ENCODE measurements around the gene RAB27B.

RAB27B gene

DNA sequence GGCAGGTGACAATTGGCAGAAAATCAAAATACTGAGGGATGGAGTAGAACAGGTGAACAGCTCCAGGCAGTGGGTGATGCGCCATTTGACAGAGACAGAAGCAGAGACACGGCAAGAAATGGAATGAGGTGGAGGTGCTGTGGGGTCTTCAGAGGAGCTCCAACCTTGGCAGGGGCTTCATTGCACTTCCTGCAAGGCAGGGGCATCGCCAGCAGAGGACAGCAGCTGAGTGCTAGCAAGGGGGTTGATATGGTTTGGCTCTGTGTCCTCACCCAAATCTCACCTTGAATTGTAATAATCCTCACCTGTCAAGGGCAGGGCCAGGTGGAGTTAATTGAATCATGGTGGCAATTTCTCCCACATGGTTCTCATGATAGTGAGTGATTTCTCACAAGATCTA lies 88.2 kb downstream of the RAB27B start:
- DNase-seq, result no peak

DNA sequence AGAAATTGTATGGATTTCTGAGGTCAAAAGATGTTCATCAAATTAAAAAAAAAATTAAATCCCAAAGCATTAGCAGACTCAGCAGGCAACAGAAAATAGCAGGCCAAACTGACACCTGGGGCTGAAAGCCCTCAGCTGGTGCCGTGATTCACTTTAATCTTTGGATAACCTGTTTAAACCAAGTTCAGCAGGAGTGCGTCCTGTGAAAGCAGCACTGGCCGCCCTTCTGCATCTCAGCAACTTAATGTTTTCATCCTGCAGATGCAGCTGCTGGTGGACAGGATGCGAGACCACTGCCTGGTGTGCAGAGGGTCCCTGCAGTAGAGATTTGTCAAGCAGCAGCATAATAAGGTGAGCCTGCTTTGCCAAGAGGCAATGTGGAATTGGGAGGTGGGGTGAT lies 89.8 kb downstream of the RAB27B start:
- no peak for DNase-seq

GRCh38 chr18:54919412-54919811 lies 91.1 kb downstream of the RAB27B start:
- no peak for DNase-seq

DNA sequence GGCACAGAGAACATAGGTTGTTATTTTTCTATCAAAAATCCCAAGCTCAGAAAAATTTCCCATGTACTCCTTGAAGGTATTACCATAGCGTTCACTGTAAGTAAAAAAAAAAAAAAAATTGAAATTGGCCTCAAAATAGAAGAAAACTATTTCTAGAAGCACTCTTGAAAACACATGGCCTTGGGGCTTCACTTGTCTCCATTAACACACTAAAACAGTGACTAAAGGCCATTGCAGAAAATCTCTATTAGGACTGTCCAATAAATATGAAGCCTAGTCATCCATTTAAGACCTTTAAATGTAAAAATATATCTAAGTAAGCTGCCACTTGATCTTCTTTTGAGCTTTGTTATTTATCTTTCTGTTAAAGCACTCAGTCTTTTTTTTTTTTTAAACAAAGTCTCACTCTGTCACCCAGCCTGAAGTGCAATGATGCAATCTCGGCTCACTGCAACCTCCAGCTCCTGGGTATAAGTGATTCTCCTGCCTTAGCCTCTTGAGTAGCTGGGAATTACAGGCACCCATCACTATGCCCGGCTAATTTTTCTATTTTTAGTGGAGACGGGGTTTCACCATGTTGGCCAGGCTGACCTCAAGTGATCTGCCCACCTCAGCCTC lies 95.2 kb downstream of the RAB27B start:
- DNase-seq, result no peak

DNA sequence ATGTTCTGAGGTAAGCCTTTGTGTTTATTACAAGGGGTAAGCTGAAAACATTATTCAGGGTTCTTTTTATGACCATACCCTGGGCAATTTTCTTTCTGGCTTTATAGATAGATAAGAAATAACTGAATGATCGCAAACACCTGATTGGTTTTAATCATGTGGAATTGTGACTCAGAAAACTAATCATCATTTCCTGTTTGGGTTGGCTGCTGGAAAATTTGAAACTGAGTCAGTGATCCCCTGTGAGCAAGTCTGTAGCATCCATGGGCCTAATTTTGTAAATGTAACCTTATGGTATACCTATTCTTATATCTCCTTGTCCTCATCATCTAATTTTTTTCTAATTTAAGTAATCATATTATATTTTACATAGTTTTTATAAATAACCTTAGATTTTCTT lies 96.7 kb downstream of the RAB27B start:
- no peak for DNase-seq

DNA sequence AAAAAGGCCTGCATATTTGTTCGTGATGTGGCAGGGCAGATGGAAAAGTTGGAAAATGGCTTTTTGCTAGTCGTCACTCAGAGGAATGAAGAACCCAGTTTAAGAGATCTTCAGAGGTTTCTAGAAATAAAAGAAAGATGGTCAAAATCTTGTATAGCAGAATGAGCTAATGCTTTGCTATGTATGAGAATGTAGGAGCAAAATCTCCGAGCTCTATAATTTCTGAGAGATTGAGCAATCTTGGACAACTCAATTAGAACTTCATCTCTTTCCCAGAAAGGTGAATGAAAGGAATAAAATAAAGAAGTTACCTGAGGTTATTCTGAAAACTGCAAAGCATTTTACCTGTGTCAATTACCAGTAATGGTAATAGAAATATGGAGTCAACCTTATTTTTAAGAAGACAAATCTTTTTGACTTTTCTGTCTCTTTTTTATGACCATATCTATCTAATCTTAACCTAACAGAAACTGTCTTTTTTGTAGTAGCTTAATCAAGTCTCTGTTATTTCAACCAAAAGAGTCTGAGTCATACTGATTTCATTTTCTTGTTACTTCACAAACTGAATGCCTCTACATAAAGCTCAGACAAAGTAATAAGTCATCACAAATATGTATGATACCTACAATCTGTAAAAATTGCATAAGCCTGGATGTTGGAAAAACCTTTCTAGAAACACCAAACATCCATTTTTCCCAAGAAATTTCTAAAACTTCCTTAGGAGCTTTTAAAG lies 98.5 kb downstream of the RAB27B start:
- DNase-seq, result no peak

DNA sequence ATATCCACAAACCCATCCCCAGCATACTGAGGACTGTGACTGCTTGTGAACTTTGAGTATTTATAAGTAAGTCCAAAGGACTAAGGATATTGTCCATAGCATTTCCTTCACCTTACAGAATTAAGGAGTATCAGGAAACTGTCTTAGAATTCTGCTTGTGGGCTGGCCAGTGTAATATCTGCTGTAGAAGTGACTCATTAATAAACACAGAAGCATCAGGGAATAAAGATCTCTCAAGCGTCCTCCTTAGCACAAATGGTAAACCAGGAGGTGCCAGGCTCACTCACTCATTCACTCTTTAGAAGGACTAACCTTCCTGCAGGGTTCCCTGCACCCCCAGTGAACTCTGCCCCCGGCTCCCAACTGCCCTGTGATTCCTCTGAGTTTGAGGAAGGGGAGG lies 100.0 kb downstream of the RAB27B start:
- no peak for DNase-seq

- DNase-seq, result no peak
Observed at GRCh38 chr18:54931152-54931551, 102.9 kb downstream of the RAB27B start.

GRCh38 chr18:54932472-54932871 lies 104.2 kb downstream of the RAB27B start:
- no peak for DNase-seq

DNA sequence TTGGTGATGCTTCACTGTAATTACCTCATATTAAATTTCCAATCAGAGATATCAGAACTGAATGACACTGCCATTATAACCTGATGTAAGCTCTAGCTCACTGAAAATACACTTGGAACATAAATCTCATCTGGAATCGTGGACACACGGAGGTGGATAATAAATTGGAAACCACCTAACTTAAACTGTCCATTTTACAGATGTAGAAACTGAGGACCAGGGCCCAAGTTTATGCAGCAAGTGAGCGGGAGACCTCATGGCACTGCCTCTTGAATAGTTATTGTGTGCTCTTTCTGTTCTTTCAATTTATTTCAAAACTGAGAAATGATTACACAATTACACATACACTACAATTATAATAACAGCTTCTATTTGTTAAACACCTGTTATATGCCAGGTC lies 110.2 kb downstream of the RAB27B start:
- DNase-seq, result no peak

DNA sequence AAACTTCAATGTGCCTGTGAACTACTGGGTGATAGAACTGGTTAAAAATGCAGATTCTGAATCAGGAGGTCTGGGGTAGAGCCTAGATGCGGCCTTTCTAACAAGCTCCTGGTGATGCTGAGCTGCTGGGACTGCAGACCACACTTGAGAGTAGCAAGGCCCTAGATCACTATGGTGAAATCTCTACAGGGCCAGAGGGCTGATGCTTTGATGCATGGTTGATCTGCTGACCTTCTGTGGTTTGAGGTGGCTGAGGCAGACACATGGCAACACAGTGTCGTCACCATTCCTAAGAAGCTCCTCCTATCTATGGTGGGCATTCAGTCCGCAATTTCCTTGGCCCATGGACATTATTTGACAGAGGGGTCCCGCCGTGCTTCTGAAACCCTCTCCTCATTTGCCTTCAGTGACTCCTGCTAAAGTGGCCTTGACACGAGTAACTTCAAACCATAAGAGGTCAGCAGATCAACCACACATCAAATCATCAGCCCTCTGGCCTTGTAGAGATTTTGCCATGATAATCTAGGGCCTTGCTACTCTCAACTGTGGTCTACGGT lies 111.2 kb downstream of the RAB27B start:
- no peak for DNase-seq

- DNase-seq, result no peak
Observed at GRCh38 chr18:54942144-54942543, 113.9 kb downstream of the RAB27B start.

- no peak for DNase-seq
Observed at GRCh38 chr18:54942569-54942968, 114.3 kb downstream of the RAB27B start.
